ENCODE data around the gene AFF1.

The AFF1 gene

GRCh38 chr4:86934771-86935565 lies at the start of gene AFF1:
Gene AFF1 (plus strand): TSS chr4:86935011. CDS start chr4:86948534, 13,523 bp downstream.
- peak; percentile 70 for DNase-seq (ENCODE audit: low read depth)

GRCh38 chr4:86890790-86891189 lies 44.0 kb upstream of the AFF1 start:
- no peak for DNase-seq (ENCODE audit: low read depth)

- DNase-seq (ENCODE audit: low read depth): no peak
Measured at GRCh38 chr4:86891762-86892635, 42.8 kb upstream of the AFF1 start, which contains the start of gene C4orf36. Gene C4orf36 (minus strand): TSS chr4:86892422. CDS start chr4:86891520, 902 bp downstream.

GRCh38 chr4:86892636-86892960 lies 42.2 kb upstream of the AFF1 start:
- DNase-seq (ENCODE audit: low read depth): no peak

- DNase-seq (ENCODE audit: low read depth): no peak
Measured at GRCh38 chr4:86893136-86893535, 41.7 kb upstream of the AFF1 start.

- DNase-seq (ENCODE audit: low read depth): no peak
Measured at GRCh38 chr4:86894455-86894854, 40.4 kb upstream of the AFF1 start.

- peak; percentile 50 for DNase-seq (ENCODE audit: low read depth)
Measured at GRCh38 chr4:86895692-86896488, 38.9 kb upstream of the AFF1 start.

GRCh38 chr4:86896596-86896995 lies 38.2 kb upstream of the AFF1 start:
- no peak for DNase-seq (ENCODE audit: low read depth)

- no peak for DNase-seq (ENCODE audit: low read depth)
Measured at GRCh38 chr4:86898562-86898961, 36.2 kb upstream of the AFF1 start.

- DNase-seq (ENCODE audit: low read depth): no peak
Measured at GRCh38 chr4:86901864-86902263, 32.9 kb upstream of the AFF1 start.

- no peak for DNase-seq (ENCODE audit: low read depth)
Measured at GRCh38 chr4:86908251-86908657, 26.6 kb upstream of the AFF1 start.

GRCh38 chr4:86909546-86910295 lies 25.1 kb upstream of the AFF1 start:
- no peak for DNase-seq (ENCODE audit: low read depth)

- no peak for DNase-seq (ENCODE audit: low read depth)
Measured at GRCh38 chr4:86910369-86910768, 24.4 kb upstream of the AFF1 start.

- DNase-seq (ENCODE audit: low read depth): no peak
Measured at GRCh38 chr4:86910820-86911684, 23.8 kb upstream of the AFF1 start.

- no peak for DNase-seq (ENCODE audit: low read depth)
Measured at GRCh38 chr4:86916392-86916791, 18.4 kb upstream of the AFF1 start.

- DNase-seq (ENCODE audit: low read depth): no peak
Measured at GRCh38 chr4:86917212-86918039, 17.4 kb upstream of the AFF1 start.

GRCh38 chr4:86918539-86919072 lies 16.2 kb upstream of the AFF1 start:
- peak; percentile 78 for DNase-seq (ENCODE audit: low read depth)

GRCh38 chr4:86919561-86920223 lies 15.1 kb upstream of the AFF1 start:
- no peak for DNase-seq (ENCODE audit: low read depth)

Data from stromal cell of bone marrow (primary cell).